ENCODE measurements around the gene RHEX. TPM values are rescaled to one million over a fixed set of nuclear protein-coding genes. Genes with fewer than 3 reads are reported as not detected.

Gene RHEX
- polyA plus RNA-seq, 2 of the 4 experiments (the other 2 are of a cell fraction), result not detected

DNA sequence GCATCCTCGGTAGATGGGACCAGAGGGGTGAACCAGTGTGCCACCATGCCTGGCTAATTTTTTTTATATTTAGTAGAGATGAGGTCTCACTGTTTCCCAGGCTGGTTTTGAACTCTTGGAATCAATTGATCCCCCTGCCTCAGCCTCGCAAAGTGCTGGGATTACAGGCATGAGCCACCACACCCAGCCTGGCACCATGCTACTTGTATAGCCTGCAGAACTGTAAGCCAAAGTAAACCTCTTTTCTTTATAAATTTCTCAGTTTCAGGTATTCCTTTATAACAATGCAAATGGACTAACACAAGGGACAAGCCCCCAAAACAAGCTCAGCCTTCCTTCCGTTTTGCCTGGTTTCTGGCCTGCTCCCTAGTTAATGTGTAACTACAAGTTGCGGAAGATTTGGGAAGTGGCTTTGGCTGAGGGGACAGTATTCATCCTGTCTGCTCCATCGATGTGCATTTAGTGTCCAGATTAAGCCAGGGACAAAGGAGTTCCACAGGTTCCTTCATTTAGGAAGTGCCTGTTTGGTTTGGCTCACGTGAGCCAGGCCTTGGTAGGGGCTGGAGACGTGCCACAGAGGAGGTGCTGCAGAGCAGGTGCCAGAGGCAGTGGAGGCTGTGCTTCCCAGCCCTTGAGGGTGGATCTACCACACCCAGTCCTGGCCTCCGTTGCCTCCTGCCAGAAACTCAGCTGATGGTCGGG lies 59.8 kb downstream of the RHEX start:
- CTCF ChIA-PET, result interaction anchor here (1.5 to 21.8 kb wide), 3 partner anchors 15 to 194 kb away, joined by 3 to 325 read pairs (median 4); no protein-coding TSS in a partner anchor
- TF ChIP-seq POLR2AphosphoS2 (conservative IDR thresholded peaks at IDR 0.05; ENCODE audit: low read length), result no peak
- TF ChIP-seq TP53 (CRISPR knock-in tag; IDR thresholded peaks at IDR 0.05), result no peak
- TF ChIP-seq, protein P1, sequence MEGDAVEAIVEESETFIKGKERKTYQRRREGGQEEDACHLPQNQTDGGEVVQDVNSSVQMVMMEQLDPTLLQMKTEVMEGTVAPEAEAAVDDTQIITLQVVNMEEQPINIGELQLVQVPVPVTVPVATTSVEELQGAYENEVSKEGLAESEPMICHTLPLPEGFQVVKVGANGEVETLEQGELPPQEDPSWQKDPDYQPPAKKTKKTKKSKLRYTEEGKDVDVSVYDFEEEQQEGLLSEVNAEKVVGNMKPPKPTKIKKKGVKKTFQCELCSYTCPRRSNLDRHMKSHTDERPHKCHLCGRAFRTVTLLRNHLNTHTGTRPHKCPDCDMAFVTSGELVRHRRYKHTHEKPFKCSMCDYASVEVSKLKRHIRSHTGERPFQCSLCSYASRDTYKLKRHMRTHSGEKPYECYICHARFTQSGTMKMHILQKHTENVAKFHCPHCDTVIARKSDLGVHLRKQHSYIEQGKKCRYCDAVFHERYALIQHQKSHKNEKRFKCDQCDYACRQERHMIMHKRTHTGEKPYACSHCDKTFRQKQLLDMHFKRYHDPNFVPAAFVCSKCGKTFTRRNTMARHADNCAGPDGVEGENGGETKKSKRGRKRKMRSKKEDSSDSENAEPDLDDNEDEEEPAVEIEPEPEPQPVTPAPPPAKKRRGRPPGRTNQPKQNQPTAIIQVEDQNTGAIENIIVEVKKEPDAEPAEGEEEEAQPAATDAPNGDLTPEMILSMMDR (IDR thresholded peaks at IDR 0.05), result no peak
- TF ChIP-seq, protein P2, sequence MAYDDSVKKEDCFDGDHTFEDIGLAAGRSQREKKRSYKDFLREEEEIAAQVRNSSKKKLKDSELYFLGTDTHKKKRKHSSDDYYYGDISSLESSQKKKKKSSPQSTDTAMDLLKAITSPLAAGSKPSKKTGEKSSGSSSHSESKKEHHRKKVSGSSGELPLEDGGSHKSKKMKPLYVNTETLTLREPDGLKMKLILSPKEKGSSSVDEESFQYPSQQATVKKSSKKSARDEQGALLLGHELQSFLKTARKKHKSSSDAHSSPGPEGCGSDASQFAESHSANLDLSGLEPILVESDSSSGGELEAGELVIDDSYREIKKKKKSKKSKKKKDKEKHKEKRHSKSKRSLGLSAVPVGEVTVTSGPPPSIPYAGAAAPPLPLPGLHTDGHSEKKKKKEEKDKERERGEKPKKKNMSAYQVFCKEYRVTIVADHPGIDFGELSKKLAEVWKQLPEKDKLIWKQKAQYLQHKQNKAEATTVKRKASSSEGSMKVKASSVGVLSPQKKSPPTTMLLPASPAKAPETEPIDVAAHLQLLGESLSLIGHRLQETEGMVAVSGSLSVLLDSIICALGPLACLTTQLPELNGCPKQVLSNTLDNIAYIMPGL (CRISPR knock-in tag; IDR thresholded peaks at IDR 0.05; ENCODE audit: borderline replicate concordance), result no peak
- TF ChIP-seq NFE2L2 (conservative IDR thresholded peaks at IDR 0.05; ENCODE audit: low read length), result no peak
- no peak for TF ChIP-seq SMC3 (IDR thresholded peaks at IDR 0.05)
- TF ChIP-seq, protein P3, sequence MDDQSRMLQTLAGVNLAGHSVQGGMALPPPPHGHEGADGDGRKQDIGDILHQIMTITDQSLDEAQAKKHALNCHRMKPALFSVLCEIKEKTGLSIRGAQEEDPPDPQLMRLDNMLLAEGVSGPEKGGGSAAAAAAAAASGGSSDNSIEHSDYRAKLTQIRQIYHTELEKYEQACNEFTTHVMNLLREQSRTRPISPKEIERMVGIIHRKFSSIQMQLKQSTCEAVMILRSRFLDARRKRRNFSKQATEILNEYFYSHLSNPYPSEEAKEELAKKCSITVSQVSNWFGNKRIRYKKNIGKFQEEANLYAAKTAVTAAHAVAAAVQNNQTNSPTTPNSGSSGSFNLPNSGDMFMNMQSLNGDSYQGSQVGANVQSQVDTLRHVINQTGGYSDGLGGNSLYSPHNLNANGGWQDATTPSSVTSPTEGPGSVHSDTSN (IDR thresholded peaks at IDR 0.05), result no peak
- TF ChIP-seq RNF2 (IDR thresholded peaks at IDR 0.05; ENCODE audit: borderline replicate concordance, low read depth), result no peak
- no peak for TF ChIP-seq ZNF302 (CRISPR knock-in tag; IDR thresholded peaks at IDR 0.05)
- no peak for TF ChIP-seq CBX2 (IDR thresholded peaks at IDR 0.05; ENCODE audit: borderline replicate concordance, low read depth)
- TF ChIP-seq PHF8 (IDR thresholded peaks at IDR 0.05; ENCODE audit: borderline replicate concordance, low read depth), result no peak
- TF ChIP-seq CEBPB (IDR thresholded peaks at IDR 0.05), result no peak
- TF ChIP-seq ZC3H11A (IDR thresholded peaks at IDR 0.05), result no peak
- TF ChIP-seq HEYL (CRISPR knock-in tag; IDR thresholded peaks at IDR 0.05), result no peak
- TF ChIP-seq HOXB5 (CRISPR knock-in tag; IDR thresholded peaks at IDR 0.05), result no peak
- TF ChIP-seq, protein P4, sequence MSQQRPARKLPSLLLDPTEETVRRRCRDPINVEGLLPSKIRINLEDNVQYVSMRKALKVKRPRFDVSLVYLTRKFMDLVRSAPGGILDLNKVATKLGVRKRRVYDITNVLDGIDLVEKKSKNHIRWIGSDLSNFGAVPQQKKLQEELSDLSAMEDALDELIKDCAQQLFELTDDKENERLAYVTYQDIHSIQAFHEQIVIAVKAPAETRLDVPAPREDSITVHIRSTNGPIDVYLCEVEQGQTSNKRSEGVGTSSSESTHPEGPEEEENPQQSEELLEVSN (IDR thresholded peaks at IDR 0.05; ENCODE audit: borderline replicate concordance, low read depth), result no peak
- TF ChIP-seq EP300 (IDR thresholded peaks at IDR 0.05), result no peak
- Histone ChIP-seq H3K9me3 (no peaks in the 10 kb centered on the region), H3K4me3 (no peak overlapping the region), H3K27ac (no peak overlapping the region), H3K4me1 (peaks cover 2% of the 10 kb centered on the region; the same call in 2 of the 3 replicates), H3K4me2 (no peak overlapping the region)
- DNase-seq (ENCODE audit: low read depth in 1 of 2, low spot score in 1 of 2) (no peak), ATAC-seq (no peak), FAIRE-seq (no peak)
- 57% methylated on average over 9 of the region's 9 CpGs for WGBS (ENCODE audit: missing lambda C conversion rate)
- POLR2A ChIA-PET, result no interaction called here

DNA sequence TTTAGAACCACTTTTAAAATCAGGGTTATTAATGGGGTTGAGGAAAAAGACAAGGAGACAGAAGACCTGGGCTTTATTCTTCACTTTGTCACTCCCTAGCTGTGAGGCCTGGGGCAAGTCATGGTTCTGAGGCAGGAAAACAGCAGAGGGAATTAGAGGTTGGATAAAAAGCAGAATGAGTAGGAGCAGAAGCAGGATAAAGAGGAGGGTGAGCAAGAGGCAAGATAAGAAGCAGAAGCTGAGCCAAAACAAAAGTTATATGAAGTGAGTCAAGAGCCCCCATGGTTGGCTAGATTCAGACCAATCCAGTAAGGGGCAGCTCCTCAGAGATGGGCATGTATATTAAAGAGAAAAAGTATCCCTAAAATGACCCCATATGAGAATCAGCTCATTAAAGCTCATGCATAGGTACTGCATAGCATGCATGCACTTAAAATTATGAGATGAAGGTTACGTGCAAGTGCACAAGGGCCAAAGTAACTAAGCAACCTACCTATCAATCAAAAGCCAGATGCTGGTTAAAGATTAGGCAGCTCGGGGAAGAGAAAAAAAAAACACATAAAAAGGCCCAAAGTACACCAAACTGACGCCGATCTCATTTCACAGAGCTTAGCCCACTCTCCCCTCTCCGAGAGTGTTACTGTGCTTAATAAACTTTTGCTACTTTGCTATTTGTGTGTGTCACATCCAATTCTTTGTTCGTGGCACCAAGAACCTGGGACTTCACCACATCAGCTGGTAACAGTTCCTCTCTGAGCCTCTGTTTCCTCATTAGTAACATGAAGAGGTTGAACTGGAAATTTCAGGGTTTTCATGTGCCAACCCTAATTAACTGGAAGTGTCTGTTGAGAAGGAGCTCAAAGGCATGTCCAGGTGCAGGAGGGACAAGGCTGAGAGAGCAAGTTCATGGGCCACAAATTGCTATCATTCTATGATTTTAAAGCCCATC lies 62.0 kb downstream of the RHEX start:
- FAIRE-seq, result no peak
- no peak overlapping the region for H3K4me2 ChIP-seq
- ChIA-PET POLR2A (no interaction called here), CTCF (interaction anchor here (0.7 to 21.8 kb wide), 7 partner anchors 9 to 196 kb away, joined by 3 to 325 read pairs (median 4); no protein-coding TSS in a partner anchor)
- no peaks in the 10 kb centered on the region; the same call in 2 of the 3 replicates for H3K9me3 ChIP-seq
- 75% methylated on average over 6 of the region's 6 CpGs for WGBS (ENCODE audit: missing lambda C conversion rate)
- H3K4me3 ChIP-seq, result no peak overlapping the region
- DNase-seq (ENCODE audit: low read depth in 1 of 2, low spot score in 1 of 2), result no peak
- H3K27ac ChIP-seq, result no peak overlapping the region
- peaks cover 4% of the 10 kb centered on the region; the same call in 2 of the 3 replicates for H3K4me1 ChIP-seq
- ATAC-seq, result no peak
- TF ChIP-seq CEBPB (IDR thresholded peaks at IDR 0.05), result no peak
- TF ChIP-seq, protein P5, sequence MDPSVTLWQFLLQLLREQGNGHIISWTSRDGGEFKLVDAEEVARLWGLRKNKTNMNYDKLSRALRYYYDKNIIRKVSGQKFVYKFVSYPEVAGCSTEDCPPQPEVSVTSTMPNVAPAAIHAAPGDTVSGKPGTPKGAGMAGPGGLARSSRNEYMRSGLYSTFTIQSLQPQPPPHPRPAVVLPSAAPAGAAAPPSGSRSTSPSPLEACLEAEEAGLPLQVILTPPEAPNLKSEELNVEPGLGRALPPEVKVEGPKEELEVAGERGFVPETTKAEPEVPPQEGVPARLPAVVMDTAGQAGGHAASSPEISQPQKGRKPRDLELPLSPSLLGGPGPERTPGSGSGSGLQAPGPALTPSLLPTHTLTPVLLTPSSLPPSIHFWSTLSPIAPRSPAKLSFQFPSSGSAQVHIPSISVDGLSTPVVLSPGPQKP (IDR thresholded peaks at IDR 0.05; ENCODE audit: low read depth, low read length), result no peak
- TF ChIP-seq, protein P6, sequence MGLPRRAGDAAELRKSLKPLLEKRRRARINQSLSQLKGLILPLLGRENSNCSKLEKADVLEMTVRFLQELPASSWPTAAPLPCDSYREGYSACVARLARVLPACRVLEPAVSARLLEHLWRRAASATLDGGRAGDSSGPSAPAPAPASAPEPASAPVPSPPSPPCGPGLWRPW (IDR thresholded peaks at IDR 0.05), result no peak
- TF ChIP-seq ZFP36 (IDR thresholded peaks at IDR 0.05; ENCODE audit: borderline replicate concordance, partially characterized antibody), result no peak

All from A549 (cell line).